ENCODE data around the gene GSX1. TPM values are rescaled to one million over a fixed set of nuclear protein-coding genes. Genes with fewer than 3 reads are reported as not detected.
"Not testable (repeated sequence)": the region's sequence is repeated elsewhere in the genome, so short reads cannot be mapped to it uniquely, and the experiment has no call there.

GSX1 gene
- total RNA-seq, 1 experiment from 2014 or later = not detected

DNA sequence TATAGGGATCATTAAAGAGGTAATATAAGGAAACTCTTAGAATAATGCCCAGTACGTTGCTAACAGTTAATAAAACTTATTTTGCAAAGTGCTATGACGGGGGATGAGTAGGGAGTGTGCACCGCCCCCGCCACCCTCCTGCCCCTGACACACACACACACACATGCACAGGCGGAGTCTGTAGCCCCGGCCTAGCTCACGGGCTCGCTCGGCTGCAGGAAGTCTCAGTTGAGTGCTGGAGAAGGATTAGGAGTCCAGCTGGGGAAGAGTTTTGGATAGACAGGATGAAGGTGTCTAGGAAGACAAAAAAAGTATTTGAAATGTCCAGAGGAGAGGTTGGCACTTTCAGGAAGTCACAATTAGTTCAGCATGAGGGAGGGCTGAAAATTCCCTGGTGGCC, 21.5 kb downstream of the GSX1 start:
- Histone ChIP-seq H3K4me3 (ENCODE audit: low read depth in 2 of 2, low read length in 2 of 2) (no peak overlapping the region), H3K27ac (ENCODE audit: low read length) (no peak overlapping the region), H3K27me3 (ENCODE audit: control insufficient read depth, insufficient read depth, low read length) (no peaks in the 10 kb centered on the region; the same call in 1 of the 2 replicates), H3K4me1 (ENCODE audit: control insufficient read depth, insufficient read depth, low read length) (no peaks in the 10 kb centered on the region), H3K36me3 (ENCODE audit: control insufficient read depth, insufficient read depth, low read length) (no peaks in the 10 kb centered on the region), H3K9me3 (ENCODE audit: control insufficient read depth, insufficient read depth, low read depth, low read length) (no peaks in the 10 kb centered on the region)
- intact Hi-C loops (cut with micrococcal nuclease; ENCODE audit: unreplicated experiment) (no loop called here), in situ Hi-C loops (cut with HindIII; ENCODE audit: low pct_unique_long_range_greater_than_20kb, low sequenced_read_pairs) (no loop called here)
- DNase-seq (ENCODE audit: low read depth, low spot score) = no peak
- CTCF ChIA-PET = no interaction called here
- no TSS peak for BruUV-seq (replicated peaks)
- TF ChIP-seq, protein P1, sequence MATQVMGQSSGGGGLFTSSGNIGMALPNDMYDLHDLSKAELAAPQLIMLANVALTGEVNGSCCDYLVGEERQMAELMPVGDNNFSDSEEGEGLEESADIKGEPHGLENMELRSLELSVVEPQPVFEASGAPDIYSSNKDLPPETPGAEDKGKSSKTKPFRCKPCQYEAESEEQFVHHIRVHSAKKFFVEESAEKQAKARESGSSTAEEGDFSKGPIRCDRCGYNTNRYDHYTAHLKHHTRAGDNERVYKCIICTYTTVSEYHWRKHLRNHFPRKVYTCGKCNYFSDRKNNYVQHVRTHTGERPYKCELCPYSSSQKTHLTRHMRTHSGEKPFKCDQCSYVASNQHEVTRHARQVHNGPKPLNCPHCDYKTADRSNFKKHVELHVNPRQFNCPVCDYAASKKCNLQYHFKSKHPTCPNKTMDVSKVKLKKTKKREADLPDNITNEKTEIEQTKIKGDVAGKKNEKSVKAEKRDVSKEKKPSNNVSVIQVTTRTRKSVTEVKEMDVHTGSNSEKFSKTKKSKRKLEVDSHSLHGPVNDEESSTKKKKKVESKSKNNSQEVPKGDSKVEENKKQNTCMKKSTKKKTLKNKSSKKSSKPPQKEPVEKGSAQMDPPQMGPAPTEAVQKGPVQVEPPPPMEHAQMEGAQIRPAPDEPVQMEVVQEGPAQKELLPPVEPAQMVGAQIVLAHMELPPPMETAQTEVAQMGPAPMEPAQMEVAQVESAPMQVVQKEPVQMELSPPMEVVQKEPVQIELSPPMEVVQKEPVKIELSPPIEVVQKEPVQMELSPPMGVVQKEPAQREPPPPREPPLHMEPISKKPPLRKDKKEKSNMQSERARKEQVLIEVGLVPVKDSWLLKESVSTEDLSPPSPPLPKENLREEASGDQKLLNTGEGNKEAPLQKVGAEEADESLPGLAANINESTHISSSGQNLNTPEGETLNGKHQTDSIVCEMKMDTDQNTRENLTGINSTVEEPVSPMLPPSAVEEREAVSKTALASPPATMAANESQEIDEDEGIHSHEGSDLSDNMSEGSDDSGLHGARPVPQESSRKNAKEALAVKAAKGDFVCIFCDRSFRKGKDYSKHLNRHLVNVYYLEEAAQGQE (IDR thresholded peaks at IDR 0.05; ENCODE audit: insufficient read depth in 1 of 2, low read depth in 2 of 2, low read length in 1 of 2) = no peak
- TF ChIP-seq TCF7L2 (IDR thresholded peaks at IDR 0.05; ENCODE audit: low read depth, low read length) (no peak), POLR2AphosphoS5 (IDR thresholded peaks at IDR 0.05; ENCODE audit: low read depth, low read length) (no peak), SIN3A (IDR thresholded peaks at IDR 0.05; ENCODE audit: borderline replicate concordance, insufficient read depth, low read depth, low read length) (no peak)
- TF ChIP-seq, protein P2, sequence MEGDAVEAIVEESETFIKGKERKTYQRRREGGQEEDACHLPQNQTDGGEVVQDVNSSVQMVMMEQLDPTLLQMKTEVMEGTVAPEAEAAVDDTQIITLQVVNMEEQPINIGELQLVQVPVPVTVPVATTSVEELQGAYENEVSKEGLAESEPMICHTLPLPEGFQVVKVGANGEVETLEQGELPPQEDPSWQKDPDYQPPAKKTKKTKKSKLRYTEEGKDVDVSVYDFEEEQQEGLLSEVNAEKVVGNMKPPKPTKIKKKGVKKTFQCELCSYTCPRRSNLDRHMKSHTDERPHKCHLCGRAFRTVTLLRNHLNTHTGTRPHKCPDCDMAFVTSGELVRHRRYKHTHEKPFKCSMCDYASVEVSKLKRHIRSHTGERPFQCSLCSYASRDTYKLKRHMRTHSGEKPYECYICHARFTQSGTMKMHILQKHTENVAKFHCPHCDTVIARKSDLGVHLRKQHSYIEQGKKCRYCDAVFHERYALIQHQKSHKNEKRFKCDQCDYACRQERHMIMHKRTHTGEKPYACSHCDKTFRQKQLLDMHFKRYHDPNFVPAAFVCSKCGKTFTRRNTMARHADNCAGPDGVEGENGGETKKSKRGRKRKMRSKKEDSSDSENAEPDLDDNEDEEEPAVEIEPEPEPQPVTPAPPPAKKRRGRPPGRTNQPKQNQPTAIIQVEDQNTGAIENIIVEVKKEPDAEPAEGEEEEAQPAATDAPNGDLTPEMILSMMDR (IDR thresholded peaks at IDR 0.05) = no peak
- POLR2A ChIA-PET = no interaction called here
- ATAC-seq = no peak

DNA sequence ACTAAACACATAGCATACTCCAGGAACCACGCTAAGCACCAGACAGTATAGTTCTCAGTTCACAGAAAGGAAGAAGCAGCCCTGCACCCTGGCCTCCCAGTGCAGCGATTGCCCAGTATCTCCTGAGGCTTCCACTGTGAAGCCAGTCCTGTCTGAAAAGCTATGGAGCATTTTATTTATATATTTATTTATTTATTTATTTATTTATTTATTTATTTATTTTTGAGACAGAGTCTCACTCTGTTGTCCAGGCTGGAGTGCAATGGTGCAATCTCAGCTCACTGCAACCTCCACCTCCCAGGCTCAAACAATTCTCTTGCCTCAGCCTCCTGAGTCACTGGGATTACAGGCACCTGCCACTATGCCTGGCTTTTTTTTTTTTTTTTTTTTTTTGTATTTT, 25.5 kb downstream of the GSX1 start:
- CTCF ChIA-PET = interaction anchor here (0.6 kb wide), 3 partner anchors 9 to 1119 kb away, joined by 4 to 5 read pairs (median 4); no protein-coding TSS in a partner anchor
- H3K27ac ChIP-seq (ENCODE audit: low read length); POLR2A ChIA-PET; in situ Hi-C loops (cut with HindIII; ENCODE audit: low pct_unique_long_range_greater_than_20kb, low sequenced_read_pairs); H3K4me1 ChIP-seq (ENCODE audit: control insufficient read depth, insufficient read depth, low read length); ATAC-seq; H3K9me3 ChIP-seq (ENCODE audit: control insufficient read depth, insufficient read depth, low read depth, low read length); BruUV-seq (replicated peaks); H3K27me3 ChIP-seq (ENCODE audit: control insufficient read depth, insufficient read depth, low read length); H3K4me3 ChIP-seq (ENCODE audit: low read depth in 2 of 2, low read length in 2 of 2); intact Hi-C loops (cut with micrococcal nuclease; ENCODE audit: unreplicated experiment); H3K36me3 ChIP-seq (ENCODE audit: control insufficient read depth, insufficient read depth, low read length); DNase-seq (ENCODE audit: low read depth, low spot score): not testable (repeated sequence)

DNA sequence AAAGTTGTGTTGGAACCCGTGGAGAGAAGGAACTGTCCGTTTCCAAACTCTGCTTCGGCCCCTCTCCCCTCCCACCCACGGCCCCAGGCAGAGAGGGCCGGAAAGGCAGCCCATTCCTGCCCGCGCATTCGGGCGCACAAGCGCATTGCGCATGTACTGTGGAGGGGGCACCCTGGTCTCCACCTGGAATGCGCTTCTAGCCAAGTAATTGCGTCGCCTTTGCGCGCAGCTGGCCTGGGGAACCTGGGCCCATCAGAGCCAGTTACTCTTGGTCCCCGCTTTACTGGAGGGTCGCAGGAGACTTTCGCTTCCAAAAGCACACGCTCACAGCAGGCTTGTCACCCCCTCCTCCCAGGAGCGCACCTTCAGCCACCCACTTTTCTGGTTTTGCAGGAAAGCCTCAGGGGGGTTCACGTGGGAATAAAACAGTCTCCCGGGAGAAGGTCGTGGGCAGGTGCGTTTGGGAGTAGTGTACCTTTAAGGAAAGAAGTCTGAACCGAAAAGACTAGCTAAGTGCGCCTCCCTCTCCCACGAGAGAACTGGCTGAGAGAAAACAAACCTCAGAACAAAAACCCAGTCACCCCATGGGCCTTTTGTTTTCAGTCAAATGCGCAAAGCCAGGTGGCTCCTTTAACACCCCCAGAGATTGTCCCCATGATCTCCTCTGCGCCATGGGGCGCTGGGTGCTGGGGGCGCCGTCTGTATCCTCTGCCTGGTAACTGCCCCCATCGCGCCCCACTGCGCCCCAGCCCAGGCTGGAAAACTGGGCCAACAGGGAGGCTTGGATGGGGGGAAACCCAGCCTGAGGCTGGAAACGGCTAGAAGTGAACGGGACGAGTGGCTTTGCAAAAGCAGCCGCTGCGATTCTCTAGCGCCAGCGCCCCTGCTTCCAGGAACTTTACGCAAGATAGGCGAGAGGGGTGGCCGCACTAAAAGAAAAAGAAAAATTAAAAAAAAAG, 28.5 kb downstream of the GSX1 start:
- no peak overlapping the region for H3K27ac ChIP-seq (ENCODE audit: low read length)
- DNase-seq (ENCODE audit: low read depth, low spot score) (no peak), ATAC-seq (no peak)
- BruUV-seq (replicated peaks) = no TSS peak
- CTCF ChIA-PET = interaction anchor here (0.5 kb wide), 1 partner anchor 59 kb away, joined by 3 read pairs; no protein-coding TSS in a partner anchor
- peaks cover 3% of the 10 kb centered on the region; the same call in 1 of the 2 replicates for H3K27me3 ChIP-seq (ENCODE audit: control insufficient read depth, insufficient read depth, low read length)
- no peaks in the 10 kb centered on the region for H3K9me3 ChIP-seq (ENCODE audit: control insufficient read depth, insufficient read depth, low read depth, low read length)
- intact Hi-C loops (cut with micrococcal nuclease; ENCODE audit: unreplicated experiment) = no loop called here
- POLR2A ChIA-PET = no interaction called here
- no peaks in the 10 kb centered on the region; the same call in 1 of the 2 replicates for H3K4me1 ChIP-seq (ENCODE audit: control insufficient read depth, insufficient read depth, low read length)
- in situ Hi-C loops (cut with HindIII; ENCODE audit: low pct_unique_long_range_greater_than_20kb, low sequenced_read_pairs) = no loop called here
- TF ChIP-seq, protein P2 (IDR thresholded peaks at IDR 0.05) = no peak
- TF ChIP-seq, protein P1 (IDR thresholded peaks at IDR 0.05; ENCODE audit: insufficient read depth in 1 of 2, low read depth in 2 of 2, low read length in 1 of 2) = no peak
- TF ChIP-seq SIN3A (IDR thresholded peaks at IDR 0.05; ENCODE audit: borderline replicate concordance, insufficient read depth, low read depth, low read length) (no peak), POLR2AphosphoS5 (IDR thresholded peaks at IDR 0.05; ENCODE audit: low read depth, low read length) (no peak), TCF7L2 (IDR thresholded peaks at IDR 0.05; ENCODE audit: low read depth, low read length) (no peak)
- no peaks in the 10 kb centered on the region for H3K36me3 ChIP-seq (ENCODE audit: control insufficient read depth, insufficient read depth, low read length)
- no peak overlapping the region for H3K4me3 ChIP-seq (ENCODE audit: low read depth in 2 of 2, low read length in 2 of 2)
